ENCODE measurements around the gene SYT3. TPM values are rescaled to one million over a fixed set of nuclear protein-coding genes. Genes with fewer than 3 reads are reported as not detected.

Gene SYT3
- total and polyA plus RNA-seq, 2 experiments from 2014 or later: 10.0 to 25.5 TPM

DNA sequence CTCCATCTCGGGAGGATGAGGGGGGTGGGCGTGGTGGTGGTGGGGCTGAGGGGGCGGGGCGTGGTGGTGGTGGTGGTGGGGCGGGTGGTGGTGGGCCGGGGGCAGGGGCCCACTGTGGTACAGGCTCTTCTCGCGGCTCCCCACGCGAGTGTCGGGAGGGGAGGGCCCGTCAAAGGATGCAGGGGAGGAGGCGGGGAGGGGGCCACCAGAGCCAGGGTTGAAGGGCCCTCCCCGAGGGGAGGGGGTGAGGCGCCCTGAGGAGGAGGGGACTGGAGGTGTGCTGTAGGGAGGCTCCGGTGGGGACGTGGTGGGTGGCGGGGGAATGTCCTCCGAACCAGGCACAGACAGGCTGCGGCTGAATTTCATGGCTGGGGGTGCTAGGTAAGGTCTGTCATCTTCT, 29.2 kb upstream of the SYT3 start (continued):
- TF ChIP-seq, protein P1, sequence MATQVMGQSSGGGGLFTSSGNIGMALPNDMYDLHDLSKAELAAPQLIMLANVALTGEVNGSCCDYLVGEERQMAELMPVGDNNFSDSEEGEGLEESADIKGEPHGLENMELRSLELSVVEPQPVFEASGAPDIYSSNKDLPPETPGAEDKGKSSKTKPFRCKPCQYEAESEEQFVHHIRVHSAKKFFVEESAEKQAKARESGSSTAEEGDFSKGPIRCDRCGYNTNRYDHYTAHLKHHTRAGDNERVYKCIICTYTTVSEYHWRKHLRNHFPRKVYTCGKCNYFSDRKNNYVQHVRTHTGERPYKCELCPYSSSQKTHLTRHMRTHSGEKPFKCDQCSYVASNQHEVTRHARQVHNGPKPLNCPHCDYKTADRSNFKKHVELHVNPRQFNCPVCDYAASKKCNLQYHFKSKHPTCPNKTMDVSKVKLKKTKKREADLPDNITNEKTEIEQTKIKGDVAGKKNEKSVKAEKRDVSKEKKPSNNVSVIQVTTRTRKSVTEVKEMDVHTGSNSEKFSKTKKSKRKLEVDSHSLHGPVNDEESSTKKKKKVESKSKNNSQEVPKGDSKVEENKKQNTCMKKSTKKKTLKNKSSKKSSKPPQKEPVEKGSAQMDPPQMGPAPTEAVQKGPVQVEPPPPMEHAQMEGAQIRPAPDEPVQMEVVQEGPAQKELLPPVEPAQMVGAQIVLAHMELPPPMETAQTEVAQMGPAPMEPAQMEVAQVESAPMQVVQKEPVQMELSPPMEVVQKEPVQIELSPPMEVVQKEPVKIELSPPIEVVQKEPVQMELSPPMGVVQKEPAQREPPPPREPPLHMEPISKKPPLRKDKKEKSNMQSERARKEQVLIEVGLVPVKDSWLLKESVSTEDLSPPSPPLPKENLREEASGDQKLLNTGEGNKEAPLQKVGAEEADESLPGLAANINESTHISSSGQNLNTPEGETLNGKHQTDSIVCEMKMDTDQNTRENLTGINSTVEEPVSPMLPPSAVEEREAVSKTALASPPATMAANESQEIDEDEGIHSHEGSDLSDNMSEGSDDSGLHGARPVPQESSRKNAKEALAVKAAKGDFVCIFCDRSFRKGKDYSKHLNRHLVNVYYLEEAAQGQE (IDR thresholded peaks at IDR 0.05; ENCODE audit: unreplicated experiment): no peak
- no peak for TF ChIP-seq EZH2phosphoT487 (IDR thresholded peaks at IDR 0.05; ENCODE audit: unreplicated experiment)
- no peak for TF ChIP-seq EZH2 (IDR thresholded peaks at IDR 0.05; ENCODE audit: low read depth, unreplicated experiment)
- no peak for TF ChIP-seq STAT1 (IDR thresholded peaks at IDR 0.05; ENCODE audit: unreplicated experiment)
- no peak for TF ChIP-seq NANOG (IDR thresholded peaks at IDR 0.05; ENCODE audit: borderline replicate concordance)
- TF ChIP-seq JUNB (IDR thresholded peaks at IDR 0.05; ENCODE audit: unreplicated experiment): no peak

DNA sequence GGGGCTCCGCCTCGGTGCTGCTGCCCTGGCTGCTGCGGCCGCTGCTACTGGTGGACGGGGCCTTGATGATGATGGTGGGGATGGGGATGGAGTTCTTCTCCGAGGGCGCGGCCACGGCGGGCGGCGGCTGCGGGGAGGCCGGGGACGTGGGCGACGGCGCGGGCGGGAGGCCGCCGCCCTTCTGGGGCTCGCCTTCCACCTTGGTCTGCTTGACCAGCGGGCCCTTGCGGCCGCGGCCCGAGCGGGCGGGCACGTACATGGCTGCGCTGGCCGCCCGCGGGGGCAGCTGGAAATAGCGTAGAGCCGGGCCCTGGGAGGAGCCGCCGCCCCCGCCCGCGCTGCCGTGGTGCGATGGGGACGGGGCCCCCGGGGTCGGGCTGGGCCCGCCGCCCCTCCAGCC, 28.7 kb upstream of the SYT3 start:
- H3K79me2 ChIP-seq (replicated peaks; ENCODE audit: insufficient read depth): no peaks in the 10 kb centered on the region
- peaks cover 3% of the 10 kb centered on the region; the same call in 1 of the 2 replicates for H4K20me1 ChIP-seq (replicated peaks; ENCODE audit: insufficient read depth)
- peaks cover 95% of the 10 kb centered on the region for H3K27me3 ChIP-seq (ENCODE audit: insufficient read depth)
- H2AFZ ChIP-seq: no peak overlapping the region
- H3K4me3 ChIP-seq: peak overlapping the region; percentile 47
- Mint-ChIP-seq H3K4me3 (no peak overlapping the region), H3K9me3 (peaks cover 72% of the 10 kb centered on the region), H3K4me1 (no peaks in the 10 kb centered on the region), H3K36me3 (ENCODE audit: low read depth) (peaks cover 38% of the 10 kb centered on the region), H3K27ac (no peak overlapping the region), H3K27me3 (ENCODE audit: insufficient read depth, low read depth, poor library complexity) (peaks cover 11% of the 10 kb centered on the region)
- H3F3A ChIP-seq (replicated peaks; ENCODE audit: low read depth): peaks cover 3% of the 10 kb centered on the region; the same call in 1 of the 2 replicates
- H3K9me2 ChIP-seq (ENCODE audit: insufficient read depth): no peaks in the 10 kb centered on the region
- DNase-seq (ENCODE audit: low spot score): no peak
- peak; percentile 81 for TF ChIP-seq EZH2 (IDR thresholded peaks at IDR 0.05; ENCODE audit: low read depth, unreplicated experiment)
- TF ChIP-seq, protein P1 (IDR thresholded peaks at IDR 0.05; ENCODE audit: unreplicated experiment): no peak
- H3K4me2 ChIP-seq: peak overlapping the region; percentile 72; the same call in 1 of the 2 replicates
- H3K36me3 ChIP-seq (ENCODE audit: insufficient read depth): no peaks in the 10 kb centered on the region
- ATAC-seq: no peak
- H3K4me1 ChIP-seq (ENCODE audit: insufficient read depth): peaks cover 6% of the 10 kb centered on the region
- H3K27ac ChIP-seq (ENCODE audit: low read depth): no peak overlapping the region

Data from GM23338 (cell line).